Effector CD4-positive, alpha-beta T cell (primary cell): ENCODE data around the gene SUSD2.
"Not testable (repeated sequence)": the region's sequence is repeated elsewhere in the genome, so short reads cannot be mapped to it uniquely, and the experiment has no call there.

Experiments used
- DNase-seq: peaks from one replicate; pipeline ENCODE4 v3.0.0-alpha.2; 2020
- total RNA-seq: gene quantifications from one replicate; lab custom pipeline; 2026; lab: John Stamatoyannopoulos, UW

SUSD2 gene
- 3.6 reads per million, percentile 14 among the genes with 10 or more reads in this experiment for total RNA-seq

- no peak for DNase-seq
Measured at GRCh38 chr22:24181088-24181995, at the start of gene SUSD2. SUSD2 (plus strand) TSS chr22:24181487; CDS start chr22:24181520, 33 bp downstream.

- peak; percentile 23 for DNase-seq
Measured at GRCh38 chr22:24133187-24133965, 47.9 kb upstream of the SUSD2 start.

GRCh38 chr22:24134090-24134846 is 47.0 kb upstream of the SUSD2 start:
- DNase-seq = peak; percentile 19

- DNase-seq = not testable (repeated sequence)
Measured at GRCh38 chr22:24136533-24136932, 44.8 kb upstream of the SUSD2 start.

GRCh38 chr22:24137595-24137994 is 43.7 kb upstream of the SUSD2 start:
- no peak for DNase-seq

- no peak for DNase-seq
Measured at GRCh38 chr22:24138649-24139420, 42.5 kb upstream of the SUSD2 start.

GRCh38 chr22:24140357-24140756 is 40.9 kb upstream of the SUSD2 start:
- DNase-seq = no peak

- DNase-seq = no peak
Measured at GRCh38 chr22:24141586-24141985, 39.7 kb upstream of the SUSD2 start.

- no peak for DNase-seq
Measured at GRCh38 chr22:24142241-24142640, 39.0 kb upstream of the SUSD2 start.

GRCh38 chr22:24142831-24143230 is 38.5 kb upstream of the SUSD2 start:
- no peak for DNase-seq

GRCh38 chr22:24144056-24144777 is 37.1 kb upstream of the SUSD2 start:
- DNase-seq = no peak

- DNase-seq = no peak
Measured at GRCh38 chr22:24144778-24145085, 36.6 kb upstream of the SUSD2 start.

- no peak for DNase-seq
Measured at GRCh38 chr22:24145446-24146193, 35.7 kb upstream of the SUSD2 start.

- DNase-seq = no peak
Measured at GRCh38 chr22:24146194-24146616, 35.1 kb upstream of the SUSD2 start.

GRCh38 chr22:24146791-24147353 is 34.4 kb upstream of the SUSD2 start:
- DNase-seq = no peak

GRCh38 chr22:24147666-24148065 is 33.6 kb upstream of the SUSD2 start:
- no peak for DNase-seq

GRCh38 chr22:24148266-24149197 is 32.8 kb upstream of the SUSD2 start:
- no peak for DNase-seq

GRCh38 chr22:24149198-24149590 is 32.1 kb upstream of the SUSD2 start:
- no peak for DNase-seq

- DNase-seq = peak; percentile 31
Measured at GRCh38 chr22:24153353-24153752, 27.9 kb upstream of the SUSD2 start.
